A549 (cell line): ENCODE data around the gene DNAJC10. TPM values are rescaled to one million over a fixed set of nuclear protein-coding genes. Genes with fewer than 3 reads are reported as not detected.
"Not testable (repeated sequence)": the region's sequence is repeated elsewhere in the genome, so short reads cannot be mapped to it uniquely, and the experiment has no call there.

Source experiments
- ATAC-seq, 2 experiments: fragments of 200-7000 bp in 1 of 2; fragments of >200 bp in 1 of 2; cut with Nextera tagmentation in 1 of 2; cut with Tn5 transposase in 1 of 2; 3 replicates each; pipeline versions ENCODE4 v1.8.0 to v1.9.1; 2018 to 2020; ENCODE audit warnings: mild to moderate bottlenecking in 1 of 2, moderate library complexity in 1 of 2
- CTCF ChIA-PET: fragments of 300-600 bp; sonication (Branson Sonifier 250); formaldehyde crosslinking; extraction: SDS; loops from one replicate; lab custom pipeline; 2021; ENCODE audit warnings: antibody characterized with exemption, inconsistent platforms; lab: Yijun Ruan, JAX
- POLR2A ChIA-PET: fragments of 350-600 bp; formaldehyde crosslinking; extraction: SDS; loops from one replicate; lab custom pipeline; 2021; ENCODE audit warnings: antibody characterized with exemption, inconsistent platforms; lab: Yijun Ruan, JAX
- DNase-seq, 2 experiments: peaks; one replicate each; pipeline versions ENCODE4 v3.0.0 to v3.0.0-alpha.2; 2011 to 2016; ENCODE audit warnings: low read depth in 1 of 2, low spot score in 1 of 2
- FAIRE-seq: peaks from 2 replicates; lab custom pipeline; 2011; peaks lifted over from hg19 to GRCh38; lab: Jason Lieb, UNC
- H3K27ac ChIP-seq, 2 experiments: fragments of >200 bp; sonication (Bioruptor Twin); formaldehyde crosslinking; 3 replicates each; pipeline ENCODE4 v1.5.1; 2016 to 2017
- H3K4me1 ChIP-seq: fragments of >200 bp; sonication (Bioruptor Twin); formaldehyde crosslinking; 3 replicates; pipeline ENCODE4 v1.6.1; 2016
- H3K4me2 ChIP-seq: fragments of >200 bp; sonication (Bioruptor Twin); formaldehyde crosslinking; 3 replicates; pipeline ENCODE4 v1.6.1; 2016
- H3K4me3 ChIP-seq: fragments of >200 bp; sonication (Bioruptor Twin); formaldehyde crosslinking; 3 replicates; pipeline ENCODE4 v1.5.1; 2016
- H3K9me3 ChIP-seq: fragments of >200 bp; sonication (Bioruptor Twin); formaldehyde crosslinking; 3 replicates; pipeline ENCODE4 v1.6.1; 2016
- CHD2 ChIP-seq: fragments of 150-350 bp; IDR thresholded peaks from 2 replicates; pipeline ENCODE4 v1.6.1; 2014; ENCODE audit warnings: low read length; ENCODE audit not compliant: partially characterized antibody
- CHD4 ChIP-seq: fragments of 200-600 bp; sonication (generic); IDR thresholded peaks from 2 replicates; pipeline ENCODE4 v1.6.1; 2016; ENCODE audit warnings: antibody characterized with exemption, mild to moderate bottlenecking, borderline replicate concordance
- EHF ChIP-seq: fragments of 250-450 bp; sonication (Bioruptor Pico); IDR thresholded peaks from 2 replicates; pipeline ENCODE4 v1.5.0; 2020; ENCODE audit warnings: mild to moderate bottlenecking
- ESRRA ChIP-seq: fragments of 150-350 bp; IDR thresholded peaks from 2 replicates; pipeline ENCODE4 v1.6.1; 2014; ENCODE audit warnings: mild to moderate bottlenecking, low read length, borderline replicate concordance
- FOSB ChIP-seq: fragments of 250-450 bp; sonication (Bioruptor Pico); IDR thresholded peaks from 2 replicates; pipeline ENCODE4 v1.5.0; 2020; ENCODE audit warnings: mild to moderate bottlenecking, moderate library complexity
- FOSL2 ChIP-seq, 2 experiments: fragments of 450-650 bp in 1 of 2; fragments of >200 bp in 1 of 2; sonication (Bioruptor Twin) in 1 of 2; formaldehyde crosslinking; IDR thresholded peaks; 2 replicates each; pipeline versions ENCODE4 v1.5.0 to v1.6.1; 2016 to 2020; ENCODE audit warnings: mild to moderate bottlenecking in 1 of 2, moderate library complexity in 1 of 2
- GATA3 ChIP-seq: IDR thresholded peaks from 2 replicates; pipeline ENCODE4 v1.6.1; 2012; ENCODE audit warnings: borderline replicate concordance
- HDAC2 ChIP-seq: fragments of 200-600 bp; sonication (generic); IDR thresholded peaks from 2 replicates; pipeline ENCODE4 v1.6.1; 2016
- HES2 ChIP-seq: fragments of >200 bp; sonication (Bioruptor Twin); formaldehyde crosslinking; IDR thresholded peaks from 2 replicates; pipeline ENCODE4 v1.6.1; 2016
- HOXB5 ChIP-seq: fragments of 250-450 bp; sonication (Bioruptor Pico); IDR thresholded peaks from 2 replicates; pipeline ENCODE4 v1.5.0; 2020; ENCODE audit warnings: mild to moderate bottlenecking, moderate library complexity
- JUN ChIP-seq, 2 experiments: fragments of >200 bp; sonication (Bioruptor Twin); formaldehyde crosslinking; IDR thresholded peaks; 2 replicates in 1 of 2; 3 replicates in 1 of 2; pipeline ENCODE4 v1.6.1; 2016 to 2017
- JUNB ChIP-seq: fragments of >200 bp; sonication (Bioruptor Twin); formaldehyde crosslinking; IDR thresholded peaks from 2 replicates; pipeline ENCODE4 v1.6.1; 2016
- KDM1A ChIP-seq: fragments of 200-600 bp; sonication (generic); IDR thresholded peaks from 2 replicates; pipeline ENCODE4 v1.6.1; 2016; ENCODE audit warnings: low read depth, mild to moderate bottlenecking
- MYC ChIP-seq: IDR thresholded peaks from 2 replicates; pipeline ENCODE4 v1.6.1; 2012; ENCODE audit warnings: mild to moderate bottlenecking, inconsistent platforms, low read length, improper control_type of control experiment, borderline replicate concordance
- NFE2L2 ChIP-seq: fragments of 150-350 bp; conservative IDR thresholded peaks from 2 replicates; pipeline ENCODE4 v1.6.1; 2014; ENCODE audit warnings: low read length
- POLR2A ChIP-seq: IDR thresholded peaks from 2 replicates; pipeline ENCODE4 v1.6.1; 2012; ENCODE audit warnings: mild to moderate bottlenecking, low read length
- RARB ChIP-seq: fragments of 250-450 bp; sonication (Bioruptor Pico); IDR thresholded peaks from 2 replicates; pipeline ENCODE4 v1.8.0; 2021; ENCODE audit warnings: mild to moderate bottlenecking, moderate library complexity
- RCOR1 ChIP-seq: fragments of 150-350 bp; IDR thresholded peaks from 2 replicates; pipeline ENCODE4 v1.6.1; 2014; ENCODE audit warnings: antibody characterized with exemption, low read length, low read depth
- RNF2 ChIP-seq: fragments of 200-600 bp; sonication (generic); IDR thresholded peaks from 2 replicates; pipeline ENCODE4 v1.6.1; 2016; ENCODE audit warnings: low read depth, mild to moderate bottlenecking, antibody characterized with exemption, moderate library complexity, borderline replicate concordance
- SMC3 ChIP-seq: fragments of >200 bp; sonication (Bioruptor Twin); formaldehyde crosslinking; IDR thresholded peaks from 3 replicates; pipeline ENCODE4 v1.6.1; 2018; ENCODE audit warnings: inconsistent platforms
- SREBF2 ChIP-seq: fragments of 450-650 bp; IDR thresholded peaks from 2 replicates; pipeline ENCODE4 v1.6.1; 2014; ENCODE audit warnings: mild to moderate bottlenecking, moderate library complexity
- TP53 ChIP-seq: fragments of 250-450 bp; sonication (Bioruptor Pico); IDR thresholded peaks from 2 replicates; pipeline ENCODE4 v1.5.0; 2021; ENCODE audit warnings: mild to moderate bottlenecking, moderate library complexity
- ZSCAN20 ChIP-seq: fragments of 250-450 bp; sonication (Bioruptor Pico); IDR thresholded peaks from 2 replicates; pipeline ENCODE4 v1.8.0; 2022; ENCODE audit warnings: mild to moderate bottlenecking, moderate library complexity
- WGBS: methylation state at CpG from one replicate; pipeline ENCODE4 v1.1.6; 2017; ENCODE audit errors: missing lambda C conversion rate; 5-methylcytosine and 5-hydroxymethylcytosine counted together
- polyA plus RNA-seq, 4 experiments: library from polyadenylated mRNA; depleted of rRNA in 3 of 4; stranded (reverse); fragments of >200 nt; fragmentation: RNase III in 1 of 4; extraction: RNeasy Plus Mini Kit Qiagen cat#74134 plus additional on column Dnase treatment in 1 of 4; gene quantifications; 2 replicates in 3 of 4; 3 replicates in 1 of 4; pipeline ENCODE4 v1.2.3, GENCODE V29; 2011 to 2017
- TF ChIP-seq, protein P1 (sequence below): fragments of 450-650 bp; IDR thresholded peaks from 2 replicates; pipeline ENCODE4 v1.6.1; 2014; ENCODE audit warnings: antibody characterized with exemption
- TF ChIP-seq, protein P2 (sequence below): IDR thresholded peaks from 2 replicates; pipeline ENCODE4 v1.6.1; 2012; ENCODE audit warnings: low read depth, borderline replicate concordance
- TF ChIP-seq, protein P3 (sequence below): fragments of 250-450 bp; sonication (Bioruptor Pico); IDR thresholded peaks from 2 replicates; pipeline ENCODE4 v1.5.0; 2020; ENCODE audit warnings: low read depth, mild to moderate bottlenecking, moderate library complexity
- TF ChIP-seq, protein P4 (sequence below): fragments of >200 bp; sonication (Bioruptor Twin); formaldehyde crosslinking; IDR thresholded peaks from 3 replicates; pipeline ENCODE4 v1.5.1; 2016
- TF ChIP-seq, protein P5 (sequence below): IDR thresholded peaks from 2 replicates; pipeline ENCODE4 v1.6.1; 2012

Gene DNAJC10
- polyA plus RNA-seq, 2 of the 4 experiments (the other 2 are of a cell fraction) = 64.1 to 126 TPM

DNA sequence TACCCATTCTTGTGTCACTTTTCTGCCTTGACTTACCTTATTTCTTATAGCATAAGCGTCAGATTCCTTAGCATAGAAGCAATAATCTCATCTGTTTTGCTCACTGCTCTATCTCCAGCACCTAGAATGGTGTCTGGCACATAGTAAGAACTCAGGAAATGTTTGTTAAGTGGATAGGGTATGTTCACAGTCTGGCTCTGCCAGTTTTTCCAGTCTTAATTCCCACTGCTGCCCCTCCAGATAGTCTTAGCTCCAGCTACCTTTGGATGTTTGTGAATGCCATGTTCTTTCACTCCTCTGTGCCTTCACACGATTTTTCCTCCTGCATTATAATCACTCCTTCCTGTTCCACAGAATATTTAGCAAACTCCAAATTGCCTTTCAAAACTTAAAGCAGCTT lies 29.0 kb downstream of the DNAJC10 start:
- DNase-seq = no peak
- ATAC-seq = no peak
- Histone ChIP-seq H3K4me3 (no peak overlapping the region), H3K9me3 (no peaks in the 10 kb centered on the region), H3K4me2 (no peak overlapping the region), H3K4me1 (no peaks in the 10 kb centered on the region), H3K27ac (no peak overlapping the region)
- FAIRE-seq = no peak
- TF ChIP-seq ZSCAN20 (CRISPR knock-in tag) (no peak), GATA3 (no peak), KDM1A (no peak), NFE2L2 (no peak), JUNB (no peak), JUN (IDR thresholded peaks at IDR 0.05) (no peak), HDAC2 (no peak), FOSB (CRISPR knock-in tag) (no peak), SMC3 (no peak), CHD4 (no peak), RARB (CRISPR knock-in tag) (no peak), RNF2 (no peak), POLR2A (no peak), HOXB5 (no peak), SREBF2 (no peak), HES2 (no peak), TP53 (CRISPR knock-in tag) (no peak)
- TF ChIP-seq, protein P1, sequence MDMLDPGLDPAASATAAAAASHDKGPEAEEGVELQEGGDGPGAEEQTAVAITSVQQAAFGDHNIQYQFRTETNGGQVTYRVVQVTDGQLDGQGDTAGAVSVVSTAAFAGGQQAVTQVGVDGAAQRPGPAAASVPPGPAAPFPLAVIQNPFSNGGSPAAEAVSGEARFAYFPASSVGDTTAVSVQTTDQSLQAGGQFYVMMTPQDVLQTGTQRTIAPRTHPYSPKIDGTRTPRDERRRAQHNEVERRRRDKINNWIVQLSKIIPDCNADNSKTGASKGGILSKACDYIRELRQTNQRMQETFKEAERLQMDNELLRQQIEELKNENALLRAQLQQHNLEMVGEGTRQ = no peak
- TF ChIP-seq, protein P2, sequence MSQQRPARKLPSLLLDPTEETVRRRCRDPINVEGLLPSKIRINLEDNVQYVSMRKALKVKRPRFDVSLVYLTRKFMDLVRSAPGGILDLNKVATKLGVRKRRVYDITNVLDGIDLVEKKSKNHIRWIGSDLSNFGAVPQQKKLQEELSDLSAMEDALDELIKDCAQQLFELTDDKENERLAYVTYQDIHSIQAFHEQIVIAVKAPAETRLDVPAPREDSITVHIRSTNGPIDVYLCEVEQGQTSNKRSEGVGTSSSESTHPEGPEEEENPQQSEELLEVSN = no peak
- TF ChIP-seq, protein P3, sequence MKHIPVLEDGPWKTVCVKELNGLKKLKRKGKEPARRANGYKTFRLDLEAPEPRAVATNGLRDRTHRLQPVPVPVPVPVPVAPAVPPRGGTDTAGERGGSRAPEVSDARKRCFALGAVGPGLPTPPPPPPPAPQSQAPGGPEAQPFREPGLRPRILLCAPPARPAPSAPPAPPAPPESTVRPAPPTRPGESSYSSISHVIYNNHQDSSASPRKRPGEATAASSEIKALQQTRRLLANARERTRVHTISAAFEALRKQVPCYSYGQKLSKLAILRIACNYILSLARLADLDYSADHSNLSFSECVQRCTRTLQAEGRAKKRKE (CRISPR knock-in tag) = no peak
- WGBS = 84% methylated on average over 2 of the region's 2 CpGs
- CTCF ChIA-PET = no interaction called here
- POLR2A ChIA-PET = no interaction called here

DNA sequence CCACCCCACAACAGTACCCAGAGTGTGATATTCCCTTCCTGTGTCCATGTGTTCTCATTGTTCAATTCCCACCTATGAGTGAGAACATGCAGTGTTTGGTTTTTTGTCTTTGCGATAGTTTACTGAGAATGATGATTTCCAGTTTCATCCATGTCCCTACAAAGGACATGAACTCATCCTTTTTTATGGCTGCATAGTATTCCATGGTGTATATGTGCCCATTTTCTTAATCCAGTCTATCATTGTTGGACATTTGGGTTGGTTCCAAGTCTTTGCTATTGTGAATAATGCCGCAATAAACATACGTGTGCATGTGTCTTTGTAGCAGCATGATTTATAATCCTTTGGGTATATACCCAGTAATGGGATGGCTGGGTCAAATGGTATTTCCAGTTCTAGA lies 29.8 kb downstream of the DNAJC10 start:
- 100% methylated on average over 3 of the region's 3 CpGs for WGBS
- POLR2A ChIA-PET, H3K9me3 ChIP-seq, ATAC-seq, H3K4me2 ChIP-seq, CTCF ChIA-PET, H3K4me1 ChIP-seq, DNase-seq, FAIRE-seq, H3K27ac ChIP-seq, H3K4me3 ChIP-seq: not testable (repeated sequence)

DNA sequence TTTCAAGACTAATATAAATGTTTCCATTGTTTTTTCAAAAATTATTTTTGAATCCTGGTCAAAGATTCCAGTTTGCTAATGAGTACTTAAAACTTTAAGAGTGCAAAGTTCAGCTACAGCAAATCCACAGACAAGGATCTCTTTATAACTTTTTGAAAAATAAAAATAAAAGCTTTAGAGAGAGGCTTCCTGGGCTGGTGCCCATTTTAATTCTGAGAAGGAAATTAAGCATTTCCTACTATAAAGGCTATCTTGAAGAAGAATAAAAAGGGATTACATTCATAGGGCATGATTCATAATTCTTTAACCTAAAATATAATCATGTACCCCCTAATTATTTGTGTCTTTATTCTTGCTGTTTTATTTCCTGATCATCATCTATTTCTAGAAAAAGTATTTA lies 38.2 kb downstream of the DNAJC10 start:
- Histone ChIP-seq H3K4me1 (no peaks in the 10 kb centered on the region), H3K9me3 (no peaks in the 10 kb centered on the region), H3K4me3 (no peak overlapping the region), H3K4me2 (no peak overlapping the region), H3K27ac (no peak overlapping the region)
- DNase-seq = no peak
- no peak for FAIRE-seq
- ChIA-PET CTCF (interaction anchor here (1.1 kb wide), 1 partner anchor 13 kb away, joined by 3 read pairs; no protein-coding TSS in a partner anchor), POLR2A (no interaction called here)
- no peak for ATAC-seq
- TF ChIP-seq, protein P4, sequence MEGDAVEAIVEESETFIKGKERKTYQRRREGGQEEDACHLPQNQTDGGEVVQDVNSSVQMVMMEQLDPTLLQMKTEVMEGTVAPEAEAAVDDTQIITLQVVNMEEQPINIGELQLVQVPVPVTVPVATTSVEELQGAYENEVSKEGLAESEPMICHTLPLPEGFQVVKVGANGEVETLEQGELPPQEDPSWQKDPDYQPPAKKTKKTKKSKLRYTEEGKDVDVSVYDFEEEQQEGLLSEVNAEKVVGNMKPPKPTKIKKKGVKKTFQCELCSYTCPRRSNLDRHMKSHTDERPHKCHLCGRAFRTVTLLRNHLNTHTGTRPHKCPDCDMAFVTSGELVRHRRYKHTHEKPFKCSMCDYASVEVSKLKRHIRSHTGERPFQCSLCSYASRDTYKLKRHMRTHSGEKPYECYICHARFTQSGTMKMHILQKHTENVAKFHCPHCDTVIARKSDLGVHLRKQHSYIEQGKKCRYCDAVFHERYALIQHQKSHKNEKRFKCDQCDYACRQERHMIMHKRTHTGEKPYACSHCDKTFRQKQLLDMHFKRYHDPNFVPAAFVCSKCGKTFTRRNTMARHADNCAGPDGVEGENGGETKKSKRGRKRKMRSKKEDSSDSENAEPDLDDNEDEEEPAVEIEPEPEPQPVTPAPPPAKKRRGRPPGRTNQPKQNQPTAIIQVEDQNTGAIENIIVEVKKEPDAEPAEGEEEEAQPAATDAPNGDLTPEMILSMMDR = no peak
- TF ChIP-seq CHD2 (no peak), ESRRA (no peak), MYC (no peak), JUNB (no peak), CHD4 (no peak), KDM1A (no peak), FOSL2 (IDR thresholded peaks at IDR 0.05) (no peak), FOSL2 (CRISPR knock-in tag; IDR thresholded peaks at IDR 0.05) (no peak), EHF (CRISPR knock-in tag) (no peak), RCOR1 (no peak)
- TF ChIP-seq, protein P5, sequence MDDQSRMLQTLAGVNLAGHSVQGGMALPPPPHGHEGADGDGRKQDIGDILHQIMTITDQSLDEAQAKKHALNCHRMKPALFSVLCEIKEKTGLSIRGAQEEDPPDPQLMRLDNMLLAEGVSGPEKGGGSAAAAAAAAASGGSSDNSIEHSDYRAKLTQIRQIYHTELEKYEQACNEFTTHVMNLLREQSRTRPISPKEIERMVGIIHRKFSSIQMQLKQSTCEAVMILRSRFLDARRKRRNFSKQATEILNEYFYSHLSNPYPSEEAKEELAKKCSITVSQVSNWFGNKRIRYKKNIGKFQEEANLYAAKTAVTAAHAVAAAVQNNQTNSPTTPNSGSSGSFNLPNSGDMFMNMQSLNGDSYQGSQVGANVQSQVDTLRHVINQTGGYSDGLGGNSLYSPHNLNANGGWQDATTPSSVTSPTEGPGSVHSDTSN = no peak
